Endothelial cell of hepatic sinusoid (primary cell): ENCODE data around the gene PTPRD.

ENCODE experiments used
- in situ Hi-C: cut with HindIII; loops from 2 replicates; pipeline ENCODE4 v1.10.0; 2017; ENCODE audit warnings: low sequenced_read_pairs

The PTPRD gene

GRCh38 chr9:9791611-9792010 is 821.2 kb downstream of the PTPRD start:
- in situ Hi-C loops: no loop called here

DNA sequence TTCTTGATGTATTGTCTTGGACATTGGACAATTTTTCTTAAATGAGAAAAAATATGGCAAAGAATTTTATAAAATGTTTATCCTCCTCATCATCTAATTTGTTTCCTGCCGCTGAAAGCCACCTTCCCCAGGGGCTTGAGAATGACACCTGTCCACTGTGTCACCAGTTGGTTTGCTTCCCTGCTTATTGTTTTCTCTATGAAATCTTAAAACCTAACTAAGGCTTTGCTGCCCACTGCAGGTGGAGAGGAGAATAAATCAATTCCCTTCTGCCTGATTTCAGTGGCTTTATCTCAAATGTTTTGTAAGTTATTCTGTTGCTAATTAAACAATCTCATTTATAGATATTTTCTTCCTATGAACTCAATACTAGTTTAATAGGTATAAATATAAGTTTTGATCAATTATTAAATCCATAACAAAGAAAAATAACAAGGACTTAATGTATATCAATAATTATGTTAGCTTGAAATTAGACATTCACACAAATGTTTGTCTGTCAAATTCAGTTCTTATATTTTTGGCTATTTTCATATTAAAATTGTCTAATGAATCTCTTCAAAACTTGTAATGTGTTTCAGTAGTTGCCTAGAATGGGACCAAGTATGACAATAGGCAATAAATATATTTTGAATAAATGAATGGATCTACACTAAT is 822.5 kb downstream of the PTPRD start:
- in situ Hi-C loops: no loop called here

GRCh38 chr9:9783711-9784110 is 829.1 kb downstream of the PTPRD start:
- in situ Hi-C loops: no loop called here

DNA sequence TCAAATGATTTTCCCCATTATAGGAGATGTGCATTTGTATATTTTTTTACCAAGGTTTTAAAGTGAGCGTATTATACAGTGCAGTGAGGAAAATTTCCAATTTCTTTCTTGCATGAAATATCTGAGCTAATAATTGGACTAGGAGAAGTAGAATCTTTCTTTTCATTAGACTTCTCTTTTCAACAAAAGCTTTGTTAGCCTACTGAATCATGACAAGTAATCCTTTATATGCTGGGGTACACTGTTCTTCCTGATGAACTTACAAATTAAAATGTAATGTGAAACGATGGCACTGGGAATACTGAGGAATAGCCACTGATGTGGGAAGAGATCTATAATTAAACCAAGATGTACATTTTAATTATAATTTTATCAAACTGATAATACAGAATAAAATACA is 829.6 kb downstream of the PTPRD start:
- in situ Hi-C loops: no loop called here

DNA sequence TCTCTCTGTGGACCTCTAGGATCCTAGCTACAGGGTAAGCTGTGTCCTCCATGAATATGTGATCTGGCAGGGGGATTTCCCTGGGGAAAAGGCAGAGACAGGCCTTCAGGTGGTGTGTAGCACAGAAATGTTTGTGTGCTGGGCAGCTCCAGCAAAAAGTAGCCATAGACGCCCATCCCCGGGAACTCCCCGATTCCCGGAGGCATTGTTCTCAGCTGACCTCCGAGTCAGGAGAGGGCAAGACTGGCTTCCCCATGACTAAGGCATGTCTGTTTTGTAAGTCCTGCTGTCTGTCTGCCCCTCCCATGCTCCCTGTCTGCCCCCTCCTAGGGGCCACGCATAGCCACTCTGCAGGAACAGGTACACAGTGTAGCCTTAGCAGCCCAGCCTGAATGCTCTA is 834.5 kb downstream of the PTPRD start:
- in situ Hi-C loops: no loop called here

DNA sequence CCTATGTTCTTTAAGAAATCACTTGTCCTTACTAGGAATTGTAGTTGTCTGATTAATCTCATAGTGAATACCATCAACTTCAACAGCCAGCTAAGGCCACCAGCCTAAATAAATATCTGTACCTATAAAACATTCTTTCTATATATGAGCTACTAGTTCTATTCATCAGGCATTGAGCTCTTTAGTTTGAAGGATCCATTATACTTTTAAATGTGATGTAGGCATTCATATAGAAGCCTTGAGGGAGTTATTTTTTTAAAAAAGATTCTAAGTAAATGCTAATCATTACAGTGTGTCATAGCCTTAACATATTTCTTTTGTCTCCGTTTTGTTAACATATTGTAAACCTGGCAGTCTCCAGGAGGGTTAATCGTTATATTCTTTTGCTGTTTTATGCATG is 838.3 kb downstream of the PTPRD start:
- in situ Hi-C loops: no loop called here

GRCh38 chr9:9771314-9771713 is 841.5 kb downstream of the PTPRD start:
- in situ Hi-C loops: no loop called here

DNA sequence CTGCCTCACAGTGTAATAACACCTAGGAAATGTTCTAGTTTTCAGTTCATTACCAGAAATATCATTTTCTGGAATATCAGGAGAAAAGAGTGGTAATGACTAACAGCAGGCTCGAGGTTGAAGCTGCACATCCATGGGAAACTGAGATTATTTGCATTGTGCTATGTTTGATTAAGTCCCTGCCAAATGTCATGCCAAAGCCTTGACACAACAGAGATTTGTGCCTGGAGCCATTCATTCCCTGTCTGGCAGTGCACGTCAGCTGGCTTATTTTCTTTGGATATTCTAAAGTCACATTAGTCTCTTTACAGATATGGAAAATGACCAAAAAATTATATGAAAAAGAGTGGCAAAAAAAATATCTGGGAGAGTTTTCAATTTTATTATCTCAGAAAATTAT is 848.0 kb downstream of the PTPRD start:
- in situ Hi-C loops: no loop called here

GRCh38 chr9:9754186-9754585 is 858.6 kb downstream of the PTPRD start:
- in situ Hi-C loops: no loop called here

- in situ Hi-C loops: no loop called here
These were observed 859.5 kb downstream of the PTPRD start for GRCh38 chr9:9753266-9753665.

GRCh38 chr9:9752722-9753121 is 860.1 kb downstream of the PTPRD start:
- in situ Hi-C loops: no loop called here

GRCh38 chr9:9751996-9752395 is 860.8 kb downstream of the PTPRD start:
- in situ Hi-C loops: no loop called here

- in situ Hi-C loops: no loop called here
These were observed 862.1 kb downstream of the PTPRD start for GRCh38 chr9:9750719-9751118.

DNA sequence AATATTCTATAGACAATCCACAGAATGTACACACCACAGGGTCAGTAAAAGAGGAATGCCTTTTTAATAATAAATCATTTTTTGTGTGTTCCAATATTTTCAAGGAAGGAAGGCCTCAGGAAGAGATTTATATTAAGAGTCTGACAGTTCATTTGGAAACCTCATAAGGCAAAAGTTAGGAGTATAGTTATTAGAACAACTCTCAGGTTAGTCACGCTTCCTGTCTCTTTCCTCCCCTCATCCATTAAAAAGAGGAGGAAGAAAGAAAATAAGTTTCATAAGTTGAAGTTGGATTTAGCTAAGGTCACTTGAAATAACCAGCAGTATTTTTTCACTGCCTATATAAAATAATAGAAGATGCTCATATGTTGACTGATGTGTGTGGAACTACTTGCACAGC is 863.2 kb downstream of the PTPRD start:
- in situ Hi-C loops: no loop called here

- in situ Hi-C loops: no loop called here
These were observed 865.0 kb downstream of the PTPRD start for GRCh38 chr9:9747787-9748186.

DNA sequence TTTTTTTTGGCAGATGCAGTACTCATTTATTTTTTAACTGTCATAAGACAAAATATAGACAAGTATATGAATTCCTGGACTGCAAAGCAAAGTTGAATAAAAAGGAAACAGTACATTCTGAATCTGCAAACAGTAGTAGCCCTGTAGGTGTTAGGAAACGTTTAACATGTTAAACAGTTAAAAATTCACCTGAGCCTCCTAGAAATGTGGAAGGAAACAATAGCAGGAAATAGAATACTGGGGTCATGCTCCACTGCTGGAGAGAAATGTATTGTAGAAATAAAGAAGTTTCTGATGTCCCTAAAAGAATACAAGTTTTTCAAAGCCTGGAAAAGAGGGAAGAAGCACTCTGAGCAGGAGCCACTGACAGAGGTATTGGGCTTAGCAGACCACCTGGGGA is 866.0 kb downstream of the PTPRD start:
- in situ Hi-C loops: no loop called here

GRCh38 chr9:9743822-9744221 is 869.0 kb downstream of the PTPRD start:
- in situ Hi-C loops: no loop called here

DNA sequence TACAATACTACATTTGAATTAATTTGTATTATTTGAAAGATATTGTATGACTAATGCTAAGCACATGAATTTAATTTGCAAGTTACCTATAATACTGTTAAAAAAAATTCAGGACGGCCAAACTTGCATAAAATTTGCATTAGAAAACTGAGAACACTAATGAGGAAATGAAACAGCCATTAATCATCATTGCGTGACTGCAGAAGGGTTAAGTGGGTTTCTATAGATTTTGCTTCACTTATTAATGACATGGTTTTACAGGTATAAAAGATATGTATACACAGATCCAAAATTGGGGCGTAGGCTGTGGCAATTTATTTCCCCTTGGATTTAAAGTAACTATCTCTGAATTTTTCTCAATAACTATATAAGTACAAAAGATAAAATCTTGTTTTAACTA is 882.6 kb downstream of the PTPRD start:
- in situ Hi-C loops: no loop called here

- in situ Hi-C loops: no loop called here
These were observed 883.7 kb downstream of the PTPRD start for GRCh38 chr9:9729082-9729481.

- in situ Hi-C loops: no loop called here
These were observed 893.3 kb downstream of the PTPRD start for GRCh38 chr9:9719373-9720112.

- in situ Hi-C loops: no loop called here
These were observed 894.1 kb downstream of the PTPRD start for GRCh38 chr9:9718691-9719090.

GRCh38 chr9:9679433-9679832 is 933.4 kb downstream of the PTPRD start:
- in situ Hi-C loops: no loop called here

GRCh38 chr9:9674461-9674860 is 938.3 kb downstream of the PTPRD start:
- in situ Hi-C loops: no loop called here
